DOHH2 (cell line): Measurements from ENCODE around the gene ANKHD1.

ENCODE experiments used
- EZH2phosphoT487 ChIP-seq: fragments of 200-600 bp; sonication (generic); IDR thresholded peaks from 2 replicates; pipeline ENCODE4 v1.6.1; 2017; ENCODE audit warnings: borderline replicate concordance, mild to moderate bottlenecking, antibody characterized with exemption, low read length, moderate library complexity, mixed read lengths
- TF ChIP-seq, protein P1 (sequence below): fragments of 200-600 bp; sonication (generic); IDR thresholded peaks from one replicate; pipeline ENCODE4 v1.5.1; 2014; ENCODE audit warnings: antibody characterized with exemption, mild to moderate bottlenecking, low read depth, low read length; ENCODE audit not compliant: poor library complexity, severe bottlenecking

DNA sequence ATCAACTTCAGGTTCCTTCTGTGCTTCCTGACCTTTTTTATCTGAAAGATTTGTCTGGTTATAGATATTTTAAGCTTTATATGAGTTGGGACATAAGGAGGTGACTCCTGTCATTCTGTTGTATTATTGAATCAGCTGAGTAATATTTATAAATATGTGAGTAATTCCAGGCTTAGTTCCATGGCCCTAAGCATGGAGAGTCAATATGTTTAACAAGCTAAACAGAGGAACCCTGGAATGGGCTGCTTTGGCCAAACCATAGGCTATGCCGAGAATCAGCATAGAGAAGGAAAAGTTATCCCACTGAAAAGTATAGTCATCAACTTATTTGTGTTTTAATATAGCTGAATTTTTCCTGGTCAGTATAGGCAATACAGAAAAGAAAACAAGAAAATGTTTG lies 138.6 kb downstream of the ANKHD1 start:
- TF ChIP-seq, protein P1, sequence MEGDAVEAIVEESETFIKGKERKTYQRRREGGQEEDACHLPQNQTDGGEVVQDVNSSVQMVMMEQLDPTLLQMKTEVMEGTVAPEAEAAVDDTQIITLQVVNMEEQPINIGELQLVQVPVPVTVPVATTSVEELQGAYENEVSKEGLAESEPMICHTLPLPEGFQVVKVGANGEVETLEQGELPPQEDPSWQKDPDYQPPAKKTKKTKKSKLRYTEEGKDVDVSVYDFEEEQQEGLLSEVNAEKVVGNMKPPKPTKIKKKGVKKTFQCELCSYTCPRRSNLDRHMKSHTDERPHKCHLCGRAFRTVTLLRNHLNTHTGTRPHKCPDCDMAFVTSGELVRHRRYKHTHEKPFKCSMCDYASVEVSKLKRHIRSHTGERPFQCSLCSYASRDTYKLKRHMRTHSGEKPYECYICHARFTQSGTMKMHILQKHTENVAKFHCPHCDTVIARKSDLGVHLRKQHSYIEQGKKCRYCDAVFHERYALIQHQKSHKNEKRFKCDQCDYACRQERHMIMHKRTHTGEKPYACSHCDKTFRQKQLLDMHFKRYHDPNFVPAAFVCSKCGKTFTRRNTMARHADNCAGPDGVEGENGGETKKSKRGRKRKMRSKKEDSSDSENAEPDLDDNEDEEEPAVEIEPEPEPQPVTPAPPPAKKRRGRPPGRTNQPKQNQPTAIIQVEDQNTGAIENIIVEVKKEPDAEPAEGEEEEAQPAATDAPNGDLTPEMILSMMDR = no peak
- TF ChIP-seq EZH2phosphoT487 = no peak
